ENCODE results near the gene KHSRP. TPM values are rescaled to one million over a fixed set of nuclear protein-coding genes. Genes with fewer than 3 reads are reported as not detected.

Gene KHSRP
- total and polyA plus RNA-seq, 2 of the 4 experiments (the other 2 are of a cell fraction) = 31.9 to 93.7 TPM

DNA sequence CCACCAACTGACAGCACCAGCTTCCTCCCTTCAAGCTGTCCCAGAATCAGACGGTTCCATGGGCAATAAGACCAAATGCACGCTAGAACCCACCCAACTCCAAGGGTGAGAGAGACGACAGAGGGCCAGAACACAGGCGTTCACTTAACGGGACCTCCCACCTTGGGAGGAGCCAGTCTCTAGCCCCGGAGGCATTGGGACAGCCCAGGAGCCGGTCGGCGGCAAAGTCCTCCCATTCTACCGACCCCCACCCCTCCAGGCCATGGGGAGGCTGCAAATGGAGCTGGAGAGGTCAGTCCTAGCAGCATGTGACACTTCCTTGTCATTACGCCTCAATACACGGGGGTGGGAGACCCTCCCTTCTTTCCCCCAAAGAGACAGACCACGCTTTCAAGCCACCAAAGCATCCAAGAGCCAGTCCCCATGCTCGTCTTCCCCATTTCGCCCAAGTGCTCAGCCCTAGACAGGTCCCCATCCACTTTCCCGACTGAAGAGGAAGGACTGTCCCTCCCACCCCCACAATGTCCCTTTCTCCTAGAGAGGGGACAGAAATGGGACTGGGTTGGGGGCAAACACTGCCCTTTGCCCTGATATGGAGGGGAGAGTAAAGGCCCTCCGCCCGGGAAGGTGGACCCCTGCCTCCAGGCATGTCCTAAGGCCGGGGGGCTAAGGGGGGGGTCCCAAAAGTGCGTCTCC, 964 bp downstream of the KHSRP start:
- Histone ChIP-seq H3K9me1 (ENCODE audit: insufficient read depth, low read length) (peaks cover 3% of the 10 kb centered on the region; the same call in 1 of the 2 replicates), H2AK5ac (ENCODE audit: low read depth, low read length) (peak overlapping the region; percentile 59), H3K27ac (ENCODE audit: insufficient read depth, low read length) (peak overlapping the region; percentile 10), H3K9ac (ENCODE audit: low read depth, low read length) (peak overlapping the region; percentile 74), H3K4me2 (ENCODE audit: low read depth, low read length) (peak overlapping the region; percentile 81), H3K56ac (ENCODE audit: extremely low read depth, insufficient read depth, low read length) (no peak overlapping the region), H3K18ac (ENCODE audit: low read depth, low read length) (no peak overlapping the region), H3K4me3 (ENCODE audit: insufficient read depth, low read depth, low read length) (peak overlapping the region; percentile 85), H3K79me1 (ENCODE audit: low read depth in 1 of 2, low read length in 2 of 2) (peaks cover 0 to 40% of the 10 kb centered on the region in 2 experiments; a peak in 2 of 4 replicates), H4K5ac (ENCODE audit: low read depth, low read length) (no peak overlapping the region), H2AFZ (replicated peaks; ENCODE audit: low read length, poor library complexity) (peak overlapping the region; percentile 64), H3K4me1 (ENCODE audit: control insufficient read depth, insufficient read depth, low read length) (peaks cover 2% of the 10 kb centered on the region; the same call in 1 of the 2 replicates), H2BK15ac (ENCODE audit: low read depth, low read length) (no peak overlapping the region), H2BK5ac (ENCODE audit: low read depth, low read length, poor library complexity, severe bottlenecking) (no peak overlapping the region), H3K23ac (ENCODE audit: low read depth, low read length) (peak overlapping the region; percentile 91), H2BK20ac (ENCODE audit: low read depth, low read length) (no peak overlapping the region), H2AK9ac (replicated peaks; ENCODE audit: low read depth, low read length, poor library complexity) (peak overlapping the region; percentile 94), H4K20me1 (ENCODE audit: insufficient read depth, low read length) (peaks cover 55% of the 10 kb centered on the region), H3K4ac (ENCODE audit: low read depth, low read length) (peak overlapping the region; percentile 69), H3K36me3 (ENCODE audit: control insufficient read depth, insufficient read depth, low read length) (peaks cover 29% of the 10 kb centered on the region), H3K14ac (replicated peaks; ENCODE audit: low read depth, low read length) (peak overlapping the region; percentile 90), H3K27me3 (ENCODE audit: control insufficient read depth, insufficient read depth, low read length) (no peaks in the 10 kb centered on the region), H4K91ac (ENCODE audit: insufficient read depth, low read depth, low read length) (peak overlapping the region; percentile 20; the same call in 1 of the 2 replicates), H2BK120ac (ENCODE audit: low read depth, low read length) (no peak overlapping the region), H4K8ac (ENCODE audit: low read depth in 2 of 2, low read length in 2 of 2) (peak overlapping the region in 1 of 2 experiments; percentile 5; a peak in 1 of 4 replicates), H3K9me3 (ENCODE audit: control insufficient read depth, insufficient read depth, low read length) (peaks cover 3% of the 10 kb centered on the region; the same call in 1 of the 2 replicates)
- ATAC-seq (ENCODE audit: low read depth) (peak; percentile 15), DNase-seq (peak; percentile 42)
- CTCF ChIA-PET = no interaction called here
- POLR2A ChIA-PET (ENCODE audit: unreplicated experiment) = no interaction called here
- in situ Hi-C loops (cut with MboI; ENCODE audit: low sequenced_read_pairs) (no loop called here), dilution Hi-C loops (cut with HindIII; ENCODE audit: low sequenced_read_pairs, unreplicated experiment) (no loop called here), intact Hi-C loops (cut with micrococcal nuclease) (loop anchor here (2.0 kb wide), 1 partner anchor 313 kb away; the partner anchor contains the start of gene GPR108)
- TF ChIP-seq MAZ (IDR thresholded peaks at IDR 0.05; ENCODE audit: borderline replicate concordance, low read depth, low read length) (peak; percentile 41; the same call in 1 of the 2 replicates), FOS (IDR thresholded peaks at IDR 0.05; ENCODE audit: low read depth, low read length) (no peak)
- 0% methylated on average over 1 of the region's 20 CpGs; no CpG with 5 or more reads in 1 of the 2 experiments for WGBS, 2 experiments (ENCODE audit: extremely low coverage in 2 of 2, insufficient read length in 1 of 2)
- no TSS peak for BruUV-seq (replicated peaks)

Measured in IMR-90 (cell line).